ENCODE data around the gene ATP13A4. TPM values are rescaled to one million over a fixed set of nuclear protein-coding genes. Genes with fewer than 3 reads are reported as not detected.

ATP13A4 gene
- total and polyA plus RNA-seq, 2 of the 8 experiments (the other 6 are each of a cell fraction or from before 2014, with no cell fraction given), result 0.12 TPM; not detected in 1

DNA sequence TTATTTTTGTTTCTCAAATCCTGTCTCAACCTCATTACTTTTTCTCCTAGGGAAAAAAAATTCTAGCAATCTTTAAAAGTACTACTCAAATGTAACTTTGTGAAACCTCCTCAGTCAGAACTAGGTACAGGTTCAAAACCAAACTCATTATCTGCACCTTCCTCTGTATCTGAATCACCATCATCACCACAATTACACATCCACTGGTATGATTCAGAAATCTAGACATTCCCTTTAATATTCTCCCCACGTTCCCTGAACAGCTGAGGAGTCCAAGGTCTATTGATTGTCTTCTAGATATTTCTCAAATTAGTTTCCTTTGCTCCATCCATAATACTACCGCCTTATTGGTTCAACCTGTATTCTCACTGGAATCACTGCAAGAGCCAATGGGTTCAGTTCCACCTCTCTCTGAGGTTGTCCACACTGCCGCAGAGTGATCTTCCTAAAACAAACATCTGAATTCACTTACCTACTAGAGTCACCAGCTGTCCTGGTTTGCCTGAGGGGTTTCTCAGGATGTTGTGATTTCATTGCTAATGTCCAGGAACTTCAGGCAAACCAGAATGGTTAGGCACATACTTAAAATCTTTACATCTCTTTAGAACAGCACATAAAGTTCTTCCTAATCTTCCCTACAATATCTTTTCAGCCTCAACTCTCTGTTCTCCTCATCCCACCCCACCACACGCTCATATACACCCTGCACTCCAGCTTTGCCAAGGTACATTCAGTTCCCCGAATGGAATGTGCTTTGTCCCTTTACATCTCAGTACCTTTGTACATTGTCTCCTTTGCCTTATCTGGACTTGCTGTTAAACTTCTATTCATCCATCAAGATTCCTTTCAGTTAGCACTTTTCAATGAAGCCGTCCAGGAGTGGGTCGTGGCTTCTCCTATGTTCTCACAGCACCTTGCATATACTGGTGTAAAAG lies 24.2 kb downstream of the ATP13A4 start:
- H3K4me1 ChIP-seq (replicated peaks in 1 of 4; ENCODE audit: control insufficient read depth in 3 of 4, insufficient read depth in 4 of 4, low read length in 3 of 4), result no peaks in the 10 kb centered on the region
- FAIRE-seq (no peak), DNase-seq (ENCODE audit: low read depth in 1 of 2, low spot score in 2 of 2) (no peak)
- no peaks in the 10 kb centered on the region for H3K36me3 ChIP-seq (ENCODE audit: control insufficient read depth in 2 of 4, insufficient read depth in 4 of 4, low read length in 3 of 4)
- no peaks in the 10 kb centered on the region for H3K79me1 ChIP-seq (ENCODE audit: low read depth, low read length)
- H3K9me3 ChIP-seq (ENCODE audit: insufficient read depth in 2 of 2, low read depth in 1 of 2, low read length in 1 of 2), result no peaks in the 10 kb centered on the region
- no peak overlapping the region; a peak in 1 of 7 replicates for H3K9ac ChIP-seq (replicated peaks in 1 of 4; ENCODE audit: extremely low read depth in 1 of 4, low read depth in 3 of 4, low read length in 3 of 4)
- no peak overlapping the region for H2AK5ac ChIP-seq (ENCODE audit: low read depth, low read length)
- H2BK12ac ChIP-seq (ENCODE audit: low read depth, low read length), result no peak overlapping the region
- no peak overlapping the region for H3K18ac ChIP-seq (ENCODE audit: extremely low read depth, low read length)
- H3K4ac ChIP-seq (replicated peaks; ENCODE audit: insufficient read length, low read depth, low read length), result no peak overlapping the region
- POLR2A ChIA-PET (ENCODE audit: partially characterized antibody), result no interaction called here
- CTCF ChIA-PET (ENCODE audit: partially characterized antibody), result no interaction called here
- no peak overlapping the region for H3K56ac ChIP-seq (replicated peaks; ENCODE audit: insufficient read length, low read depth, low read length)
- no peak overlapping the region for H3K14ac ChIP-seq (ENCODE audit: insufficient read length)
- no peak overlapping the region for H3K27ac ChIP-seq (ENCODE audit: low read depth, low read length)
- no peak overlapping the region for H4K5ac ChIP-seq (ENCODE audit: insufficient read length, low read depth, low read length)
- H2BK5ac ChIP-seq (ENCODE audit: low read depth, low read length), result no peak overlapping the region
- no peak overlapping the region for H2BK15ac ChIP-seq (ENCODE audit: low read length)
- 83% methylated on average over 7 of the region's 7 CpGs; no CpG with 5 or more reads in 1 of the 2 experiments for WGBS, 2 experiments (ENCODE audit: extremely low coverage in 1 of 2, insufficient coverage in 1 of 2, insufficient read length in 1 of 2, insufficient replicate concordance in 2 of 2, low coverage in 1 of 2, low lambda C conversion rate in 2 of 2, missing lambda C conversion rate in 1 of 2)
- no peak overlapping the region for H4K8ac ChIP-seq (ENCODE audit: extremely low read depth, insufficient read depth, low read length)
- H4K20me1 ChIP-seq (replicated peaks in 1 of 2; ENCODE audit: control insufficient read depth in 1 of 2, insufficient read depth in 2 of 2, low read length in 2 of 2), result no peaks in the 10 kb centered on the region
- no peak overlapping the region for H2AFZ ChIP-seq (ENCODE audit: low read length)
- H3K23ac ChIP-seq (ENCODE audit: insufficient read length), result no peak overlapping the region
- H4K91ac ChIP-seq (replicated peaks; ENCODE audit: insufficient read length, low read length), result no peak overlapping the region
- no peak overlapping the region for H2BK120ac ChIP-seq (replicated peaks; ENCODE audit: low read depth, low read length)
- H3K4me2 ChIP-seq (ENCODE audit: insufficient read depth in 1 of 2, low read depth in 2 of 2, low read length in 2 of 2), result no peak overlapping the region
- H3K23me2 ChIP-seq (ENCODE audit: low read depth, low read length), result no peaks in the 10 kb centered on the region
- H3K79me2 ChIP-seq (ENCODE audit: control insufficient read depth in 1 of 2, insufficient read depth in 2 of 2, low read length in 2 of 2), result no peaks in the 10 kb centered on the region
- no peaks in the 10 kb centered on the region for H3K27me3 ChIP-seq (replicated peaks in 1 of 4; ENCODE audit: control insufficient read depth in 3 of 4, extremely low read depth in 1 of 4, insufficient read depth in 3 of 4, low read length in 3 of 4)
- no peak overlapping the region for H3K4me3 ChIP-seq (ENCODE audit: extremely low read depth in 1 of 4, insufficient read depth in 2 of 4, low read depth in 3 of 4, low read length in 4 of 4)
- H2BK20ac ChIP-seq (ENCODE audit: low read length), result no peak overlapping the region
- no peak for TF ChIP-seq TAF7 (optimal IDR thresholded peaks at IDR 0.05; ENCODE audit: borderline replicate concordance, low read depth, low read length)
- TF ChIP-seq SUZ12 (IDR thresholded peaks at IDR 0.05; ENCODE audit: low read length), result no peak
- TF ChIP-seq CEBPB (IDR thresholded peaks at IDR 0.05; ENCODE audit: low read depth, low read length), result no peak
- TF ChIP-seq YY1 (IDR thresholded peaks at IDR 0.05; ENCODE audit: low read depth, low read length), result no peak
- no peak for TF ChIP-seq RNF2 (IDR thresholded peaks at IDR 0.05; ENCODE audit: borderline replicate concordance, low read depth, low read length, missing control alignments, poor library complexity, severe bottlenecking)
- TF ChIP-seq FOSL1 (IDR thresholded peaks at IDR 0.05; ENCODE audit: insufficient read depth, low read depth, low read length), result no peak
- TF ChIP-seq HDAC2 (IDR thresholded peaks at IDR 0.05; ENCODE audit: borderline replicate concordance in 1 of 2, low read depth in 2 of 2, low read length in 2 of 2), result no peak
- TF ChIP-seq NANOG (IDR thresholded peaks at IDR 0.05; ENCODE audit: insufficient read depth, low read depth, low read length, poor library complexity, severe bottlenecking), result no peak
- TF ChIP-seq JUND (IDR thresholded peaks at IDR 0.05; ENCODE audit: low read length), result no peak
- no peak for TF ChIP-seq KDM1A (IDR thresholded peaks at IDR 0.05; ENCODE audit: borderline replicate concordance, low read length)
